Liver (tissue), 9 donors: ENCODE data around the gene CCR8. TPM values are rescaled to one million over a fixed set of nuclear protein-coding genes. Genes with fewer than 3 reads are reported as not detected.

Source experiments
- DNase-seq: peaks from one replicate; pipeline ENCODE4 v3.0.0-alpha.2; 2017; ENCODE audit warnings: low spot score
- H3K27ac ChIP-seq, 2 donors: one replicate each; pipeline ENCODE4 v1.7.0; 2013; ENCODE audit warnings: inconsistent platforms in 2 of 2, low read length in 2 of 2, control low read depth in 1 of 2, low read depth in 1 of 2, mild to moderate bottlenecking in 1 of 2
- H3K27me3 ChIP-seq, 4 donors: one replicate each; pipeline versions ENCODE4 v1.6.1 to v1.7.0; 2013; ENCODE audit warnings: low read length in 3 of 4, inconsistent platforms in 1 of 4, mild to moderate bottlenecking in 1 of 4, moderate library complexity in 1 of 4; ENCODE audit not compliant: control insufficient read depth in 4 of 4, insufficient read depth in 4 of 4
- H3K36me3 ChIP-seq, 4 donors: one replicate each; pipeline versions ENCODE4 v1.6.1 to v1.7.0; 2013; ENCODE audit warnings: low read length in 3 of 4, mild to moderate bottlenecking in 3 of 4, low read depth in 1 of 4, moderate library complexity in 1 of 4; ENCODE audit not compliant: control insufficient read depth in 4 of 4, insufficient read depth in 3 of 4
- H3K4me1 ChIP-seq, 4 donors: one replicate each; pipeline versions ENCODE4 v1.6.1 to v1.7.0; 2013; ENCODE audit warnings: low read length in 3 of 4, mild to moderate bottlenecking in 3 of 4, moderate library complexity in 1 of 4; ENCODE audit not compliant: control insufficient read depth in 4 of 4, insufficient read depth in 4 of 4
- H3K4me3 ChIP-seq, 3 donors: one replicate each; pipeline versions ENCODE4 v1.6.1 to v1.7.0; 2013; ENCODE audit warnings: low read length in 3 of 3, control low read depth in 1 of 3, low read depth in 1 of 3, mild to moderate bottlenecking in 1 of 3
- H3K9ac ChIP-seq, 2 donors: one replicate each; pipeline ENCODE4 v1.7.0; 2013; ENCODE audit warnings: low read length in 2 of 2, mild to moderate bottlenecking in 2 of 2, moderate library complexity in 2 of 2, control low read depth in 1 of 2, low read depth in 1 of 2
- H3K9me3 ChIP-seq, 4 donors: one replicate each; pipeline versions ENCODE4 v1.6.1 to v1.7.0; 2013; ENCODE audit warnings: low read length in 3 of 4; ENCODE audit not compliant: control insufficient read depth in 4 of 4
- ATF3 ChIP-seq: IDR thresholded peaks from 2 replicates; pipeline ENCODE4 v1.6.1; 2016; ENCODE audit warnings: antibody characterized with exemption
- CTCF ChIP-seq: fragments of 150-350 bp; IDR thresholded peaks from 2 replicates; pipeline ENCODE4 v1.5.1; 2017; ENCODE audit warnings: improper control_type of control experiment, low read depth, low read length; ENCODE audit not compliant: missing input control
- EGR1 ChIP-seq, 2 donors: IDR thresholded peaks; 2 replicates each; pipeline ENCODE4 v1.6.1; 2016 to 2018; ENCODE audit warnings: antibody characterized with exemption in 2 of 2, low read depth in 2 of 2
- FOXA2 ChIP-seq: IDR thresholded peaks from 2 replicates; pipeline ENCODE4 v1.6.1; 2016; ENCODE audit warnings: antibody characterized with exemption
- GABPA ChIP-seq, 2 donors: IDR thresholded peaks in 1 of 2; conservative IDR thresholded peaks in 1 of 2; 2 replicates each; pipeline ENCODE4 v1.6.1; 2016; ENCODE audit warnings: antibody characterized with exemption in 2 of 2, mild to moderate bottlenecking in 1 of 2, moderate library complexity in 1 of 2
- HNF4A ChIP-seq, 2 donors: conservative IDR thresholded peaks; 2 replicates each; pipeline ENCODE4 v1.6.1; 2016; ENCODE audit warnings: antibody characterized with exemption in 2 of 2, mild to moderate bottlenecking in 2 of 2
- HNF4G ChIP-seq: IDR thresholded peaks from 2 replicates; pipeline ENCODE4 v1.6.1; 2016; ENCODE audit warnings: antibody characterized with exemption
- JUND ChIP-seq, 2 donors: IDR thresholded peaks; 2 replicates each; pipeline ENCODE4 v1.6.1; 2016; ENCODE audit warnings: antibody characterized with exemption in 2 of 2
- MAX ChIP-seq: IDR thresholded peaks from 2 replicates; pipeline ENCODE4 v1.6.1; 2016; ENCODE audit warnings: antibody characterized with exemption
- NR2F2 ChIP-seq: IDR thresholded peaks from 2 replicates; pipeline ENCODE4 v1.6.1; 2016; ENCODE audit warnings: antibody characterized with exemption
- RAD21 ChIP-seq, 2 donors: IDR thresholded peaks; 2 replicates each; pipeline ENCODE4 v1.6.1; 2016; ENCODE audit warnings: antibody characterized with exemption in 2 of 2, mild to moderate bottlenecking in 2 of 2
- RXRA ChIP-seq, 2 donors: IDR thresholded peaks; 2 replicates each; pipeline ENCODE4 v1.6.1; 2017 to 2018; ENCODE audit warnings: antibody characterized with exemption in 2 of 2, mild to moderate bottlenecking in 1 of 2
- TAF1 ChIP-seq: conservative IDR thresholded peaks from 2 replicates; pipeline ENCODE4 v1.6.1; 2016; ENCODE audit warnings: antibody characterized with exemption, mild to moderate bottlenecking
- YY1 ChIP-seq: IDR thresholded peaks from 2 replicates; pipeline ENCODE4 v1.6.1; 2016; ENCODE audit warnings: antibody characterized with exemption, mild to moderate bottlenecking
- WGBS: extraction: QIAGEN DNeasy Blood & Tissue Kit; methylation state at CpG from one replicate; pipeline ENCODE4 v1.1.7; 2013; 5-methylcytosine and 5-hydroxymethylcytosine counted together
- polyA plus RNA-seq, 2 donors: library from polyadenylated mRNA; stranded (reverse) in 1 of 2; unstranded in 1 of 2; fragments of 200-250 nt in 1 of 2; fragments of >200 nt in 1 of 2; fragmentation: Nextera tagmentation in 1 of 2; extraction: Ambion mirVana in 1 of 2; gene quantifications; one replicate each; pipeline versions ENCODE4 v1.2.1 to v1.2.3, GENCODE V29; 2013 to 2015
- total RNA-seq, 2 donors: library from RNA; depleted of rRNA; stranded (reverse); fragments of >200 nt; gene quantifications; one replicate each; pipeline ENCODE4 v1.2.3, GENCODE V29; 2014
- TF ChIP-seq, protein P1 (sequence below): IDR thresholded peaks from 2 replicates; pipeline ENCODE4 v1.6.1; 2016; ENCODE audit warnings: antibody characterized with exemption
- TF ChIP-seq, protein P2 (sequence below): IDR thresholded peaks from 2 replicates; pipeline ENCODE4 v1.6.1; 2016; ENCODE audit warnings: antibody characterized with exemption, mild to moderate bottlenecking
- donor health status: healthy.
- donor health status: healthy.
- donor health status: healthy.
- donor health status: healthy.
- donor health status: healthy.

The CCR8 gene
- total and polyA plus RNA-seq, 4 donors = not detected

DNA sequence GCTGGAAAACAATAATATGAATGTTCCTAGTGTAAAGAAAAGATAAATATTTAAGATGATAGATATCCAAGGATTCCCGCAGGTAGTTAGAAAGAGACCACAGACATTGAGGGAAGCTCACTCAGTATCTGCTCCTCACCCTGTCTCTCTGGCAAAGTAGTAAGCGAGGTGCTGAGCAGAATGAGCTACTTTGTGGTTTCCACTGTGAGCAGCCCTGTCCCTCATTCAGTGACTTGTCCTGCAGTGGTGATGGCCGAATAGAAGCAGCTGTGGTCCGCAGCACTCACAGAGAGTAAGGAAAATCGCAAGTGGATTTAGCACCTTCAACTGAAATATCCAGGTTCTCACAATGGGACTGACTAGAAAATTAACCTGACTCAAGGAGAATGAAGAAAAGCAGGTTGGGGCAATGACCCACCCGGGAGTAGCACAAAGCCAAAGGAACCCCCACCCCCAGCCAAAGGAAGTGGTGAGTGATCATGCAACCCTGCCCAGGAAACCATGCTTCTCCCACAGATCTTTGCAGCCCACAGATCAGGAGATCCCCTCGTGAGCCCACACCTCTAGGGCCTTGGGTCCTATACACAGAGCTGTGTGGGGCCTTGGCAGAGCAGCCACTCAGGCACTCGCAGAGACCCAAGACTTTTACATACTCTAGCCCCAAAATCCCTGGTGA, 31.9 kb downstream of the CCR8 start:
- no peak for DNase-seq
- peaks cover 0 to 2% (median 0%) of the 10 kb centered on the region in 4 donors for H3K4me1 ChIP-seq
- WGBS = 81% methylated on average over 8 of the region's 8 CpGs

More for the DNA sequence above, 31.9 kb downstream of the CCR8 start:
- Histone ChIP-seq H3K27ac (no peak overlapping the region), H3K9me3 (no peaks in the 10 kb centered on the region), H3K27me3 (no peaks in the 10 kb centered on the region), H3K9ac (no peak overlapping the region), H3K4me3 (no peak overlapping the region), H3K36me3 (no peaks in the 10 kb centered on the region)
- no peak for TF ChIP-seq EGR1 (IDR thresholded peaks at IDR 0.05; ENCODE audit: low read depth in 2 of 2)
- no peak for TF ChIP-seq JUND (IDR thresholded peaks at IDR 0.05)
- TF ChIP-seq, protein P1, sequence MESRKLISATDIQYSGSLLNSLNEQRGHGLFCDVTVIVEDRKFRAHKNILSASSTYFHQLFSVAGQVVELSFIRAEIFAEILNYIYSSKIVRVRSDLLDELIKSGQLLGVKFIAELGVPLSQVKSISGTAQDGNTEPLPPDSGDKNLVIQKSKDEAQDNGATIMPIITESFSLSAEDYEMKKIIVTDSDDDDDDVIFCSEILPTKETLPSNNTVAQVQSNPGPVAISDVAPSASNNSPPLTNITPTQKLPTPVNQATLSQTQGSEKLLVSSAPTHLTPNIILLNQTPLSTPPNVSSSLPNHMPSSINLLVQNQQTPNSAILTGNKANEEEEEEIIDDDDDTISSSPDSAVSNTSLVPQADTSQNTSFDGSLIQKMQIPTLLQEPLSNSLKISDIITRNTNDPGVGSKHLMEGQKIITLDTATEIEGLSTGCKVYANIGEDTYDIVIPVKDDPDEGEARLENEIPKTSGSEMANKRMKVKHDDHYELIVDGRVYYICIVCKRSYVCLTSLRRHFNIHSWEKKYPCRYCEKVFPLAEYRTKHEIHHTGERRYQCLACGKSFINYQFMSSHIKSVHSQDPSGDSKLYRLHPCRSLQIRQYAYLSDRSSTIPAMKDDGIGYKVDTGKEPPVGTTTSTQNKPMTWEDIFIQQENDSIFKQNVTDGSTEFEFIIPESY = no peak
- no peak for TF ChIP-seq NR2F2
- no peak for TF ChIP-seq MAX
- no peak for TF ChIP-seq CTCF
- TF ChIP-seq ATF3 = no peak
- no peak for TF ChIP-seq YY1
- TF ChIP-seq, protein P2, sequence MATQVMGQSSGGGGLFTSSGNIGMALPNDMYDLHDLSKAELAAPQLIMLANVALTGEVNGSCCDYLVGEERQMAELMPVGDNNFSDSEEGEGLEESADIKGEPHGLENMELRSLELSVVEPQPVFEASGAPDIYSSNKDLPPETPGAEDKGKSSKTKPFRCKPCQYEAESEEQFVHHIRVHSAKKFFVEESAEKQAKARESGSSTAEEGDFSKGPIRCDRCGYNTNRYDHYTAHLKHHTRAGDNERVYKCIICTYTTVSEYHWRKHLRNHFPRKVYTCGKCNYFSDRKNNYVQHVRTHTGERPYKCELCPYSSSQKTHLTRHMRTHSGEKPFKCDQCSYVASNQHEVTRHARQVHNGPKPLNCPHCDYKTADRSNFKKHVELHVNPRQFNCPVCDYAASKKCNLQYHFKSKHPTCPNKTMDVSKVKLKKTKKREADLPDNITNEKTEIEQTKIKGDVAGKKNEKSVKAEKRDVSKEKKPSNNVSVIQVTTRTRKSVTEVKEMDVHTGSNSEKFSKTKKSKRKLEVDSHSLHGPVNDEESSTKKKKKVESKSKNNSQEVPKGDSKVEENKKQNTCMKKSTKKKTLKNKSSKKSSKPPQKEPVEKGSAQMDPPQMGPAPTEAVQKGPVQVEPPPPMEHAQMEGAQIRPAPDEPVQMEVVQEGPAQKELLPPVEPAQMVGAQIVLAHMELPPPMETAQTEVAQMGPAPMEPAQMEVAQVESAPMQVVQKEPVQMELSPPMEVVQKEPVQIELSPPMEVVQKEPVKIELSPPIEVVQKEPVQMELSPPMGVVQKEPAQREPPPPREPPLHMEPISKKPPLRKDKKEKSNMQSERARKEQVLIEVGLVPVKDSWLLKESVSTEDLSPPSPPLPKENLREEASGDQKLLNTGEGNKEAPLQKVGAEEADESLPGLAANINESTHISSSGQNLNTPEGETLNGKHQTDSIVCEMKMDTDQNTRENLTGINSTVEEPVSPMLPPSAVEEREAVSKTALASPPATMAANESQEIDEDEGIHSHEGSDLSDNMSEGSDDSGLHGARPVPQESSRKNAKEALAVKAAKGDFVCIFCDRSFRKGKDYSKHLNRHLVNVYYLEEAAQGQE = no peak
- no peak for TF ChIP-seq HNF4A (conservative IDR thresholded peaks at IDR 0.05)
- TF ChIP-seq RAD21 (IDR thresholded peaks at IDR 0.05) = no peak
- TF ChIP-seq GABPA (IDR thresholded peaks at IDR 0.05 in 1 of 2, conservative IDR thresholded peaks at IDR 0.05 in 1 of 2) = no peak
- TF ChIP-seq RXRA (IDR thresholded peaks at IDR 0.05) = no peak
- TF ChIP-seq FOXA2 = no peak
- no peak for TF ChIP-seq TAF1
- no peak for TF ChIP-seq HNF4G
